HepG2 (cell line): Measurements from ENCODE around the gene MYLK. TPM values are rescaled to one million over a fixed set of nuclear protein-coding genes. Genes with fewer than 3 reads are reported as not detected.

ENCODE experiments used
- BHLHE40 ChIP-seq: IDR thresholded peaks from 2 replicates; pipeline ENCODE4 v1.6.1; 2011; ENCODE audit warnings: low read length, improper control_type of control experiment
- GABPA ChIP-seq, 2 experiments: IDR thresholded peaks; 2 replicates each; pipeline ENCODE4 v1.6.1; 2011 to 2016; ENCODE audit warnings: low read depth in 2 of 2, low read length in 1 of 2, missing biosample characterization in 1 of 2, missing genetic modification characterization in 1 of 2
- GZF1 ChIP-seq: sonication (generic); formaldehyde crosslinking; IDR thresholded peaks from 2 replicates; pipeline ENCODE4 v1.5.1; 2020; ENCODE audit warnings: mild to moderate bottlenecking, missing genetic modification reagents
- ISL2 ChIP-seq: sonication (generic); formaldehyde crosslinking; IDR thresholded peaks from 2 replicates; pipeline ENCODE4 v1.5.0; 2020; ENCODE audit warnings: missing genetic modification reagents
- SAFB2 ChIP-seq: sonication (generic); formaldehyde crosslinking; IDR thresholded peaks from 2 replicates; pipeline ENCODE4 v1.5.1; 2020; ENCODE audit warnings: missing genetic modification reagents, low read depth, mild to moderate bottlenecking, borderline replicate concordance
- SNRNP70 ChIP-seq: fragments of 200-400 bp; formaldehyde crosslinking; IDR thresholded peaks from 2 replicates; pipeline ENCODE4 v1.6.1; 2017; ENCODE audit warnings: mild to moderate bottlenecking, low read depth, low read length, moderate library complexity
- SP1 ChIP-seq, 2 experiments: fragments of 450-650 bp in 1 of 2; sonication (generic) in 1 of 2; formaldehyde crosslinking in 1 of 2; IDR thresholded peaks; 2 replicates each; pipeline versions ENCODE4 v1.4.0 to v1.6.1; 2016 to 2020; ENCODE audit warnings: missing genetic modification reagents in 1 of 2
- YEATS2 ChIP-seq: sonication (generic); formaldehyde crosslinking; IDR thresholded peaks from 2 replicates; pipeline ENCODE4 v1.4.0; 2020; ENCODE audit warnings: missing genetic modification reagents, borderline replicate concordance
- ZNF136 ChIP-seq: sonication (generic); formaldehyde crosslinking; IDR thresholded peaks from 2 replicates; pipeline ENCODE4 v1.8.1; 2022; ENCODE audit warnings: low read depth, mild to moderate bottlenecking, moderate library complexity, missing genetic modification reagents
- ZNF747 ChIP-seq: sonication (generic); formaldehyde crosslinking; IDR thresholded peaks from 2 replicates; pipeline ENCODE4 v1.8.1; 2023; ENCODE audit warnings: missing genetic modification reagents, mild to moderate bottlenecking, borderline replicate concordance
- polyA plus RNA-seq, 8 experiments: library from polyadenylated mRNA; depleted of rRNA in 3 of 8; stranded (reverse) in 7 of 8; unstranded in 1 of 8; fragments of >200 nt; fragmentation: Illumina TruSeq in 4 of 8; extraction: Trizol in 4 of 8; gene quantifications; 2 replicates each; pipeline versions ENCODE4 v1.2.1 to v1.2.3, GENCODE V29; 2011 to 2016; ENCODE audit warnings: low read depth in 4 of 8, missing spikeins in 1 of 8, mixed read lengths in 1 of 8; ENCODE audit not compliant: insufficient read depth in 1 of 8
- total RNA-seq, 5 experiments: library from RNA; depleted of rRNA; stranded (reverse); fragments of >200 nt; fragmentation: Illumina TruSeq; extraction: Trizol; gene quantifications; 2 replicates each; pipeline ENCODE4 v1.2.3, GENCODE V29; 2016; ENCODE audit warnings: low read depth in 1 of 5
- TF ChIP-seq, protein P1 (sequence below): IDR thresholded peaks from 2 replicates; pipeline ENCODE4 v1.6.1; 2016; ENCODE audit warnings: low read depth, missing genetic modification reagents, missing compliant biosample characterization
- TF ChIP-seq, protein P2 (sequence below): sonication (generic); formaldehyde crosslinking; IDR thresholded peaks from 2 replicates; pipeline ENCODE4 v1.4.0; 2020; ENCODE audit warnings: mild to moderate bottlenecking, missing genetic modification reagents
- TF ChIP-seq, protein P3 (sequence below): sonication (generic); formaldehyde crosslinking; IDR thresholded peaks from 2 replicates; pipeline ENCODE4 v1.4.0; 2020; ENCODE audit warnings: missing genetic modification reagents, low read depth, mild to moderate bottlenecking, borderline replicate concordance
- TF ChIP-seq, protein P4 (sequence below): sonication (generic); formaldehyde crosslinking; IDR thresholded peaks from 2 replicates; pipeline ENCODE4 v1.4.0; 2020; ENCODE audit warnings: missing genetic modification reagents
- TF ChIP-seq, protein P5 (sequence below): sonication (generic); formaldehyde crosslinking; IDR thresholded peaks from 2 replicates; pipeline ENCODE4 v1.5.1; 2020; ENCODE audit warnings: mild to moderate bottlenecking, missing genetic modification reagents, moderate library complexity
- TF ChIP-seq, protein P6 (sequence below): sonication (generic); formaldehyde crosslinking; IDR thresholded peaks from 2 replicates; pipeline ENCODE4 v1.5.1; 2020; ENCODE audit warnings: missing genetic modification reagents, mild to moderate bottlenecking, borderline replicate concordance

Gene MYLK
- total and polyA plus RNA-seq, 2 of the 13 experiments (the other 11 are each of a cell fraction or from before 2014, with no cell fraction given) = 10.6 to 34.9 TPM

DNA sequence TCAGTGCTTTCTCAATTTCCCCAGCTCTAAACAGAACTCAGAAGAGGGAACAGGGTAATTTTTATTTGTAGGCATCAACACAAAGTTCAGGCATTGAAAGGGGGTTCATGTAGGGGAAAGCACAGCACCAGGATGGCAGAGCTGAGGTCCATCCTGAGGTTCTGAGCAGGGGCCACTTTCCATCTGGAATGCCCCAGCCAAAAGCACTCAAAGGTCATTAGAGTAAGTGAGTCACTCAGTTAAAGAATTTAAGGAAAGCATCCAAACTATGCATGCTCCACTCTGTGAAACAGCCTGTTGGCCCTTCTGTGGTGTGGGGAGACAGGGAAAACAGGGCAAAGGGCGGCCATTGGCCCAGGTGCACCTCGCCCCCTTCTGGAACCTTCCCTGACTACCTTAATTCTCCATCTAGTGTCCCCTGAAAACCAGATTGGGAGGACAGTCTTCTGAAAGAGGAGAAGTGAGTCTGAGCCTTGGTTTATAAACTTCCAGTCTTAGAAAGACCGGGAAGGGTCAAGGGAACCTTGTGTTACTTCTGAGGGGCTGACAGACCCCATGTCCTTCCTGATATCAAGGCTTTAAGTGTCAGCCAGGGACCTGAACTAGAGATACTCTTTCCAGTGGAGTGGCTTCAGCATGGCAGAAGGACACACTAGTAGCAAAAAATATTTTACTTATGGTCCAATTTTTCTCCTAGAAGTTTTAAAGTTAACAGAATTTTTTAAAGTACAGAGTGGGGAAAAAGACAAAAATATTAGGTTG is 133.3 kb downstream of the MYLK start (continued):
- TF ChIP-seq, protein P1, sequence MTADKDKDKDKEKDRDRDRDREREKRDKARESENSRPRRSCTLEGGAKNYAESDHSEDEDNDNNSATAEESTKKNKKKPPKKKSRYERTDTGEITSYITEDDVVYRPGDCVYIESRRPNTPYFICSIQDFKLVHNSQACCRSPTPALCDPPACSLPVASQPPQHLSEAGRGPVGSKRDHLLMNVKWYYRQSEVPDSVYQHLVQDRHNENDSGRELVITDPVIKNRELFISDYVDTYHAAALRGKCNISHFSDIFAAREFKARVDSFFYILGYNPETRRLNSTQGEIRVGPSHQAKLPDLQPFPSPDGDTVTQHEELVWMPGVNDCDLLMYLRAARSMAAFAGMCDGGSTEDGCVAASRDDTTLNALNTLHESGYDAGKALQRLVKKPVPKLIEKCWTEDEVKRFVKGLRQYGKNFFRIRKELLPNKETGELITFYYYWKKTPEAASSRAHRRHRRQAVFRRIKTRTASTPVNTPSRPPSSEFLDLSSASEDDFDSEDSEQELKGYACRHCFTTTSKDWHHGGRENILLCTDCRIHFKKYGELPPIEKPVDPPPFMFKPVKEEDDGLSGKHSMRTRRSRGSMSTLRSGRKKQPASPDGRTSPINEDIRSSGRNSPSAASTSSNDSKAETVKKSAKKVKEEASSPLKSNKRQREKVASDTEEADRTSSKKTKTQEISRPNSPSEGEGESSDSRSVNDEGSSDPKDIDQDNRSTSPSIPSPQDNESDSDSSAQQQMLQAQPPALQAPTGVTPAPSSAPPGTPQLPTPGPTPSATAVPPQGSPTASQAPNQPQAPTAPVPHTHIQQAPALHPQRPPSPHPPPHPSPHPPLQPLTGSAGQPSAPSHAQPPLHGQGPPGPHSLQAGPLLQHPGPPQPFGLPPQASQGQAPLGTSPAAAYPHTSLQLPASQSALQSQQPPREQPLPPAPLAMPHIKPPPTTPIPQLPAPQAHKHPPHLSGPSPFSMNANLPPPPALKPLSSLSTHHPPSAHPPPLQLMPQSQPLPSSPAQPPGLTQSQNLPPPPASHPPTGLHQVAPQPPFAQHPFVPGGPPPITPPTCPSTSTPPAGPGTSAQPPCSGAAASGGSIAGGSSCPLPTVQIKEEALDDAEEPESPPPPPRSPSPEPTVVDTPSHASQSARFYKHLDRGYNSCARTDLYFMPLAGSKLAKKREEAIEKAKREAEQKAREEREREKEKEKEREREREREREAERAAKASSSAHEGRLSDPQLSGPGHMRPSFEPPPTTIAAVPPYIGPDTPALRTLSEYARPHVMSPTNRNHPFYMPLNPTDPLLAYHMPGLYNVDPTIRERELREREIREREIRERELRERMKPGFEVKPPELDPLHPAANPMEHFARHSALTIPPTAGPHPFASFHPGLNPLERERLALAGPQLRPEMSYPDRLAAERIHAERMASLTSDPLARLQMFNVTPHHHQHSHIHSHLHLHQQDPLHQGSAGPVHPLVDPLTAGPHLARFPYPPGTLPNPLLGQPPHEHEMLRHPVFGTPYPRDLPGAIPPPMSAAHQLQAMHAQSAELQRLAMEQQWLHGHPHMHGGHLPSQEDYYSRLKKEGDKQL (CRISPR knock-in tag) = no peak
- TF ChIP-seq, protein P2, sequence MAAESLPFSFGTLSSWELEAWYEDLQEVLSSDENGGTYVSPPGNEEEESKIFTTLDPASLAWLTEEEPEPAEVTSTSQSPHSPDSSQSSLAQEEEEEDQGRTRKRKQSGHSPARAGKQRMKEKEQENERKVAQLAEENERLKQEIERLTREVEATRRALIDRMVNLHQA (CRISPR knock-in tag) = no peak
- TF ChIP-seq ISL2 (CRISPR knock-in tag) (peak; percentile 70), BHLHE40 (no peak), SAFB2 (no peak), YEATS2 (CRISPR knock-in tag) (0 out of 2 replicates have a peak, but pooled peaks have one; percentile 45), ZNF747 (no peak; the same call in 1 of the 2 replicates), GZF1 (CRISPR knock-in tag) (peak; percentile 99), GABPA (IDR thresholded peaks at IDR 0.05; ENCODE audit: low read depth, low read length) (no peak), GABPA (CRISPR knock-in tag; IDR thresholded peaks at IDR 0.05; ENCODE audit: low read depth) (no peak), SP1 (IDR thresholded peaks at IDR 0.05) (no peak), SP1 (CRISPR knock-in tag; IDR thresholded peaks at IDR 0.05) (no peak), SNRNP70 (no peak), ZNF136 (CRISPR knock-in tag) (0 out of 2 replicates have a peak, but pooled peaks have one; percentile 46)
- TF ChIP-seq, protein P3, sequence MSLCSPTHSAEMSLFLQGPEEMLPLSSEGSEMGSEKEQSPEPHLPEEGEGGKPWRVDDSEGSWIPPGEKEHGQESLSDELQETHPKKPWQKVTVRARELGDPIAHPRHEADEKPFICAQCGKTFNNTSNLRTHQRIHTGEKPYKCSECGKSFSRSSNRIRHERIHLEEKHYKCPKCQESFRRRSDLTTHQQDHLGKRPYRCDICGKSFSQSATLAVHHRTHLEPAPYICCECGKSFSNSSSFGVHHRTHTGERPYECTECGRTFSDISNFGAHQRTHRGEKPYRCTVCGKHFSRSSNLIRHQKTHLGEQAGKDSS = peak; percentile 29; the same call in 1 of the 2 replicates
- TF ChIP-seq, protein P4, sequence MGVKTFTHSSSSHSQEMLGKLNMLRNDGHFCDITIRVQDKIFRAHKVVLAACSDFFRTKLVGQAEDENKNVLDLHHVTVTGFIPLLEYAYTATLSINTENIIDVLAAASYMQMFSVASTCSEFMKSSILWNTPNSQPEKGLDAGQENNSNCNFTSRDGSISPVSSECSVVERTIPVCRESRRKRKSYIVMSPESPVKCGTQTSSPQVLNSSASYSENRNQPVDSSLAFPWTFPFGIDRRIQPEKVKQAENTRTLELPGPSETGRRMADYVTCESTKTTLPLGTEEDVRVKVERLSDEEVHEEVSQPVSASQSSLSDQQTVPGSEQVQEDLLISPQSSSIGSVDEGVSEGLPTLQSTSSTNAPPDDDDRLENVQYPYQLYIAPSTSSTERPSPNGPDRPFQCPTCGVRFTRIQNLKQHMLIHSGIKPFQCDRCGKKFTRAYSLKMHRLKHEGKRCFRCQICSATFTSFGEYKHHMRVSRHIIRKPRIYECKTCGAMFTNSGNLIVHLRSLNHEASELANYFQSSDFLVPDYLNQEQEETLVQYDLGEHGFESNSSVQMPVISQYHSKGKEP (CRISPR knock-in tag) = no peak
- TF ChIP-seq, protein P5, sequence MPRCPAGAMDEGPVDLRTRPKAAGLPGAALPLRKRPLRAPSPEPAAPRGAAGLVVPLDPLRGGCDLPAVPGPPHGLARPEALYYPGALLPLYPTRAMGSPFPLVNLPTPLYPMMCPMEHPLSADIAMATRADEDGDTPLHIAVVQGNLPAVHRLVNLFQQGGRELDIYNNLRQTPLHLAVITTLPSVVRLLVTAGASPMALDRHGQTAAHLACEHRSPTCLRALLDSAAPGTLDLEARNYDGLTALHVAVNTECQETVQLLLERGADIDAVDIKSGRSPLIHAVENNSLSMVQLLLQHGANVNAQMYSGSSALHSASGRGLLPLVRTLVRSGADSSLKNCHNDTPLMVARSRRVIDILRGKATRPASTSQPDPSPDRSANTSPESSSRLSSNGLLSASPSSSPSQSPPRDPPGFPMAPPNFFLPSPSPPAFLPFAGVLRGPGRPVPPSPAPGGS (CRISPR knock-in tag) = no peak
- TF ChIP-seq, protein P6, sequence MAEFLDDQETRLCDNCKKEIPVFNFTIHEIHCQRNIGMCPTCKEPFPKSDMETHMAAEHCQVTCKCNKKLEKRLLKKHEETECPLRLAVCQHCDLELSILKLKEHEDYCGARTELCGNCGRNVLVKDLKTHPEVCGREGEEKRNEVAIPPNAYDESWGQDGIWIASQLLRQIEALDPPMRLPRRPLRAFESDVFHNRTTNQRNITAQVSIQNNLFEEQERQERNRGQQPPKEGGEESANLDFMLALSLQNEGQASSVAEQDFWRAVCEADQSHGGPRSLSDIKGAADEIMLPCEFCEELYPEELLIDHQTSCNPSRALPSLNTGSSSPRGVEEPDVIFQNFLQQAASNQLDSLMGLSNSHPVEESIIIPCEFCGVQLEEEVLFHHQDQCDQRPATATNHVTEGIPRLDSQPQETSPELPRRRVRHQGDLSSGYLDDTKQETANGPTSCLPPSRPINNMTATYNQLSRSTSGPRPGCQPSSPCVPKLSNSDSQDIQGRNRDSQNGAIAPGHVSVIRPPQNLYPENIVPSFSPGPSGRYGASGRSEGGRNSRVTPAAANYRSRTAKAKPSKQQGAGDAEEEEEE (CRISPR knock-in tag) = no peak
